HG02571 (cell line): ENCODE measurements around the gene TSTD2.

Source experiments
- ATAC-seq: cut with Tn5 transposase; IDR thresholded peaks from one replicate; pipeline ENCODE4 v1.9.1; 2021; ENCODE audit warnings: mild to moderate bottlenecking, moderate library complexity; ENCODE audit not compliant: unreplicated experiment

TSTD2 gene

DNA sequence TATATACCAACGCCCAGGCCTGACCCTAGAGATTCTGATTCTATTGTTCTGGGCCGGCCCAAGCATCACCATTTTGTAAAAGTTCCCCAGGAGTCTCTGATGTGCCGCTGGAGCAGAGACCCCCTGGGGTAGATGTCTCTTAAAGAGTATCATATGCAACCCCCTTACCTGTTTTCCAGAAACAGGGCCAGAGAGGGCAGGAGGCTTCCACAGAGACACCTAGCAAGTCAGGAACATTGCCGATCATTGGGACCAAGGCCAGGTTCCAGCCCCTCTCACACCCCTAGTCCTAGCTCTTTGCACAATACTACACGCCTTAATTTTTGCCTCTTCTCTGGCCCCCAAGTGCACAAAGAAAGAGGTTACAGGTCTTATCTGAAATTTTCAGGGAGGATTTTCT lies 67.9 kb downstream of the TSTD2 start:
- no peak for ATAC-seq

DNA sequence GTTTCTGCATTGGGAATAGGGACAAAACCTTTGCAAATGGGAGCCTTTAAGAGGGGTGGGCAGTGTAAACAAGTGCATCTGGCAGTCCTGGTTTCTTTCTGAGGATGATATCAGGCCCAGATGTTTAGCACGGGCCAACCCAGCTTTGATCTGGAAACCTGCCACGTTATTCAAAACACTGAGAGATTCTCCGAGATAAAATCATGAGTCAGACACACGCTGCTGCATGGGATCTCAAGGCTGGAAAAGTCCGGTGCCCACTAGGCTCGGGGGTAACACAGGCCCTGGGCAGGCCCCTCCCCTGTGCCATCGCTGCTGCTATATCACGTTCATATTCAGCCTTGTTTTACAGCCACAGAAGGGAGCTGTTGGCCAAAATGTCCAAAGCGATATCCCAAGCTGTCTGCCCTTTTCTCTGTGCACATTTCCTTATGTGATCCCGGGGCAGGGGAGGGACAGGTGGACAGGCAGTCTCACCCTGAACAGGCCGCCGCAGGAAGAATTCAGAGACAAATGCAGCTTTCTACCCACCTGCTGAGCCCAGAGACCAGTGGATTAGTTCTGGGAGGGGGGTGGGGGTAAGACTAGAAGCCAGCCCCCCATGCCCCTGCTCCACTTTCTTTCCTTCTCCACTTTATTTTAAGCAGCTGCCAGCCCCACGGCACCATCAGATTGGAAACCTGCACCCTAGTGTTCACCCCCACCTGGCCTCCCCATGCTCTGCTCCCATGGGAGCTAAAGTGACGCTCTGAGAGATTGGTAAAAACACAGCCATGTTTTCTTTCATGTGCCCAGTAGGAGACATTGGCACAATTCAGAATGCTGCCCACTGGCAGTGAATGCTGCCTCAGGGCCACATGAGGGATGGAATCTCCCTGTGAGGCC lies 68.6 kb downstream of the TSTD2 start:
- ATAC-seq: no peak

DNA sequence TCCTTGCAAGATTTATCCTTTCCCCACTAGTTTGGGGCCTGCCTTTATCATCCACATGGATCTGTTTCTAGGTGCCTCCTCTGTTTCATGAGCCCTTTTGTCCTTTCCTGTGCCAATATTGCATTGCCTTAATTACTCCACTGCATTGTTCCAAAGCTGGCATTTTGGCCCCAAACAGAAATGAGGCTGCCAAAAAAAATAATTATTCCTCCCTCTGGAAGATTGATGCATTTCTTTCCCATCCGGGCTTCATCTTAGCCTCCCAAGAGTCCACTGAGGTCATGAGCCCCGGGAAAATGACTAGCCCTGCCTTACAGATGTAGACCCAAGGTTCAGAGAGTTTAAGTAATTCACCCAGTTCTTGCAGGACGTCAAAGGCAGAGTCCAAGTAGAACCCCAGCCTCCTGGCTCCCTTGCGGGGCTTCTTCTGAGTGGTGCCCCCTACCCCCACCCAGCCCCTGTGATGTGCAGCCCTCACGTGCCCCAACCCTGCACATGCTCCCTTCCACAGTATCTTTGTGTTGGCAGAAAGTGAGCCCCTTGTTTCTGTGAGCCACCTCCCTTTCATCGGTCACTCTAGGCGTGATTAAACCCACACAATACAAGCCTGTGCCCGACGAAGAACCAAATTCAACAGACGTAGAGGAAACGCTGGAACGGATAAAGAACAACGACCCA lies 69.6 kb downstream of the TSTD2 start:
- no peak for ATAC-seq

DNA sequence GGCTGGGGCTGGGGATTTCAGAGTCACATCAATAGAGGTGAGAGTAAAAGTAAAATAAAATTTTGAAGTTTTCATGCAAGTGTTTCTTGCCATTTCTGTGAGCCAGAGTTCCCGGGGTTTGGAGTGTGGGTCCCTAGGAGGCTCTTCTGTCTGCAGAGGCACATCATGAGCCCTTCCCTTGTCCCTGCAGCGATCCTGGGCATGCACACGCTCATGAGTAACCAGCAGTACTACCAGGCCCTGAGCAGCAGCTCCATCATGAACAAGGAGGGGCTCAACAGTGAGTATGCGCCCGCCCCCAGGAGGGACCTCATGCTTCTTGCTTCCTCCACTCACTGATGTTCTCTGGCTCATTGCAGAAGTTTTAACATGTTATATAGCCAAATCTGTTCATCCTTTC lies 70.6 kb downstream of the TSTD2 start:
- no peak for ATAC-seq

DNA sequence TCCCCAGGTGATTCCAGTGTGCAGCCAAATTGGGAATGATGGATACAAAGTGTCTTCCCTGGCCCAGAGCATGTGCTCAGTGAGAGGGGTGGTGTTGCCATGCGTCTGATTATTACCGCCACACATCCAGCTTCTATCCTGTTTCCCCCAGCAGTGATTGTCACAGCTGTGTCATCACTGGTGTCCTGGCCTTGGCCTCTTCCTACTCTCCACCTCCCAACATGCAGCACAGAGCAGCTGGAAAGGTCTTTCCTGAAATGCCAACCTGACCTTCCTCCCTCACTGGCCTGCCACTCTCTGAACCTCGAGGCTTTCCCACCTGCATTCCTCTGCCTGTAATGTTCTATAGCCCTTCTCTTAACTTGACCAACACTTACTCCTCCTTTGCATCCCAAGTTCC lies 71.7 kb downstream of the TSTD2 start:
- no peak for ATAC-seq

DNA sequence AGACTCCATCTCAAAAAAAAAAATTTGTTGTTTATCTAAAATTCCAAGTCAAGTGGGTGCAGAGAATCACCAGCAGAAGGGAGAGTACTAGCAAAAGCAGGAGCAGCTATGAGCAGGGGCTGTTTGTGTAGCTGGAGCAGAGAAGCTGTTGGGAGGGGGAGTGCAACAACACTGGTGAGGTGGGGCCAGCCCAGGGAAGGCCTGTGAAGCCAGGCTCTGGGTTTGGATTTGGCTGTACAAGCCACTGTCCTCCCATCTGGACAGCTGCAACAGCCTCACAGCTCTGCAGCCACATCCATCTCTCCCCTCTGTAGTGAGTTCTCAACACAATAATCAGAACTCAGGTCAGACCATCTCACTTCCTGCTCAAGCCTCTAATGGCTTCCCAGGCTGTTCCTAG lies 72.3 kb downstream of the TSTD2 start:
- ATAC-seq: no peak

DNA sequence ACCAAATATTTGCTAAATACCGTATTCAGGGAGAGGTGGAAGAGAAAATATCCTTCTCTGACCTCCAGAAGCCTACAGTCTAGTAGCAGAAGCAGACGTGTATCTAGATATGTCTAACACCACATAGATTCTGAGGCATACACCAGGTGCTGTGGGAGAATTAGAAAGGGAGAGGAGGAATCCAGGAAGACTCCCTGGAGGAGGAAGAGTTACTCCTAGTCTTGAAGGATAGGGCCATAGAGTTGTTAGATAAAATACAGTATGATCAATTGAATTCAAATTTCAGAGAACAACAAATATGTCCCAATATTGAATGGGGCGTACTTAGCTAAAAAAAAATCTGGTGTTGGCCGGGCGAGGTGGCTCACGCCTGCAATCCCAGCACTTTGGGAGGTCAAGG lies 73.0 kb downstream of the TSTD2 start:
- ATAC-seq: no peak

DNA sequence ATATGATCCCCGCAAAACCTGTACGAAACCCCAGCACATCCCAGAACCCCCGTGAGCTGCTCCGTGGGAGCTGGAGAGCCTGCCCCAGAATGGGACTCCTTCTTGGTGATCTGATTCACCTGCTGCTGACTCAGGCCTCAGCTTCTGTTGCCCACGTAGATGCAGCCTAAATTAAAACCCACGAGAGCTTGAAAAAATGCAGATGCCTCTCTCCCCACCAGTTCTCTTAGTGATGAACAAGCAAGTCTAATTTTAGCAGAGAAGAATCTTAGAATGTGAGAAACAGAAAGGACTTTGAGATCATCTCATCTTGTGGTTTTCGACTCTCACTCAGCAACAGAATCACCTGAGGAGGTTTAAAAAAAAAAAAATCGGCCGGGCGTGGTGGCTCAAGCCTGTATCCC lies 74.1 kb downstream of the TSTD2 start:
- ATAC-seq: peak; percentile 86

DNA sequence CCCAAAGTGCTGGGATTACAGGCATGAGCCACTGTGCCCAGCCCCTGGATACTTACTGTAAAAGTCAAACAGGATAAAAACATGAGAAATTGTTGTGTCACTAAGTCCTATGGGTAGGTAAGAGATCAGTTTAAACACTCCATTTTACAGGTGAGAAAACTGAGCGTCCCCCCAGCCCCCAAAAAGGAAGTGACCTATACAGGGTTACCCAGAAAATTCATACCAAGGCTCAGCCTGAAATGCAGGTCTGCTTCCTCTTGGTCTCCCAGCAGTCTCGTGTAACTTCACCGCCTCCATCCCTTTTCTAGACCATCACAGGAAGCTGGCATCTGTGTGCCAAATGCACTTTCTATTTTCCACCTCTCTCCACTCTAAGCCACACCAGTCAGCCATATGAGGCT lies 74.5 kb downstream of the TSTD2 start:
- peak; percentile 11 for ATAC-seq

DNA sequence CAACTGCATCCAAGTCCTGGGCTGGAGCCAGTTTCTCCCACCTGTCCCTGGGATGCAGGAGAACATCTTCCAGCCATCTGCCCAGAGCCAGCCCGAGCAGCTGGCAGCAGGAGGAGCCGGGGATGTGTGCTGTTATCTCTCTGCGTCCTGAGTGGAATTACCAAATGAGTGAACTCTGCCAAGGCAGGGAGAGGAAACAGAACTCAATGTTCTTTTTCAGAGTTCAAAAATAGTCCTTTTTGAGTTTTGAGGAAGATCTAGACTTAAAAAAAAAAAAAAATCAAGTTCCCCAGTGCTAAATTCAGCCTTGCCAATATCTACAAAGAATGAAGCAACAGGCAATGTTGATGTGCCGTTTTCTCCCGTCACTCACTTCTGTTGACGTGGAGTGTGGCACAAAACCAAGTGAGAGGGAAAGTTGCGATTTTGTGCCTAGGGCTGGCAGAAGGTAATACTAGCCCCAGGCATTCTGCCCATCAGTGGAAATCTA lies 75.5 kb downstream of the TSTD2 start:
- ATAC-seq: no peak

DNA sequence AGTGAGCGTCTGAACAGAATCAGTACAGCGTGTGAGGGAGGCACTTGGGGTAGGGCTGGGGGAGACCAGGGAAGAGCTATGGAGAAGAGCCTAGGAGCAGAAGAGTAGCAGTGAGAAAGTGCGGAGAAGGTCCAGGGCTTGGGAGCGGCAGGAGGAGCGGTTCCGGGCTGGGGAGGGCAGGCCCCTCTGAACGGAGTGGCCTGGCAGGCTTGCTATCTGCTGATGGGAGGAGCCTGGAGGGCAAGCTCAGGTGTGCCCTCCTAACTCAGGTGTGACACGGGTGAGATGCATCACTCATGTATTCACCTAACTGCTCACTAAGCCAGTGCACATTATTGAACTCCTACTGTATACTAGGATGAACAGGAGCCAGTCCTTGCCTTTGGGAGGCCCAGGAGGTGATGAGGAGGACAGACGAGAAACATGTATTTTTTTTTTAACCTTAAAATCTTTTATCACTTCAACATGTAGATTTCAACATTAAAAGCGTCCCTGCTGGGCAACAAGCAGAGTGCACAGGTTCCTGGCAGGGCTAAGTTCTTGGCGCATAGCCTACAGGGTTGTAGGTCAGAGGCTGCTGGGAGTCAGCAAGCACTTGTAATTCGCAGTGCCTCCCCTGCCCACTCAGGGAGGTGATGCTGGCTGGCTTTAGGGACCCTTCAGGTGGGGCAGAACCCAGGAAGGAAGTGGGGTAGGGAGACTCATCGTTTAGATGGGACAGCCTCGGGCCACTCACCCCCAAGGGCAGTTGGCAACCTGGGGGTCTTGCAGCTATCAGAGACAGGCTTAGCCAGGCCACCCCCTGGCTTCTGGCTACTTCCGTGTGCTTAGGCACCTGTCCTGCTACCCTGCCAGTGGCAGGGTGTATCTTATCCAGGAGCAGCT lies 76.2 kb downstream of the TSTD2 start:
- ATAC-seq: no peak

DNA sequence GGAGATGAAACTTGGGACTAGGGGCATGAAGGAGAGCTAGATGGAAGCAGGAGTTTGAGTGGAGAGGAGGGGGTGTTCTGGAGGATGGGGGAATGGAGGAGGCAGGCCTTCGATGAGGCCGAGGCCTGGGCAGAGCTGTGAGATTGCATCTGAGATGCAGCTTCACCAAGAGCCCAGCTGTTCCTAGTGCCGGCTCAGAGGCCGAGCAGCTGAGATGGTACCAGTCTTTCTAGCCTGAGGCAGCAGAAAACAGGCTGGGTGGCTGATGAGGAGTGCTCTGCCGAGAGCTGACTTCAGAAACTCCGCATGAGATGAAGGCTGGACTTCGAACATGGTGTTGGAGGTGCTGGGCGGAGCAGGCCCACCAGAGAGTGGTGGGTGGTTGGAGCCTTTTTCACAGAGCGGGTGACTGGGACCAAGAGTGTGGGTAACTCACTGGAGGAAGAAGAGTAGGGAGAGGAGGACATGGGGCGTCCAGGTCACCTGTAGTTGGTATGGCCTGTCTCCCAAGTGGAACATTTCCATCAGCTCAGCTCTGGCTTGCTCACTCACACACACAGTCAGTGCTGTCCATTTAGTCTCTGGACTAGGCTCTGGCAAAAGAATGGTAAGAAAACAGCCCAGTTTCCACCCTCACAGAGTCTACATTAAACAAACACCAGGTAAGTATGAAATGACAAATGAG lies 77.0 kb downstream of the TSTD2 start:
- no peak for ATAC-seq

DNA sequence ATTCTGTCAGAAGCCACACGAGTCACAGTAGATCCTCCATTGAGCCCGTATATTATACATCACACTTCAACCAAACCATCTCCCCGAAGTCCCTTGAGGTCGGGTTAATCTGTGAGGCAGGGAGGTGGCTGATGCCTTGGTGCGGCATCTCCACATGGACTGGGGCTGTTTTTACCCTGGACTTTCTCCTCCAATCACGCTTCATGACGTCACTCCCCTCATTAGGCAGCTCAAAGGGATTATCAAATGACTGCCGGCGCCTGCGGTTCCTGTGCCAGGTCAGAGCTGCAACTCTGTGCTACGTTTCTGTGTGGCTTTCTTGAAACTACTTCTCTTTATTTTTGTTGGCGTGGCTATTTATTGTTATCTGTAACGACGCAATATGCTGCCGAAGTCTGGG lies 78.0 kb downstream of the TSTD2 start:
- no peak for ATAC-seq

DNA sequence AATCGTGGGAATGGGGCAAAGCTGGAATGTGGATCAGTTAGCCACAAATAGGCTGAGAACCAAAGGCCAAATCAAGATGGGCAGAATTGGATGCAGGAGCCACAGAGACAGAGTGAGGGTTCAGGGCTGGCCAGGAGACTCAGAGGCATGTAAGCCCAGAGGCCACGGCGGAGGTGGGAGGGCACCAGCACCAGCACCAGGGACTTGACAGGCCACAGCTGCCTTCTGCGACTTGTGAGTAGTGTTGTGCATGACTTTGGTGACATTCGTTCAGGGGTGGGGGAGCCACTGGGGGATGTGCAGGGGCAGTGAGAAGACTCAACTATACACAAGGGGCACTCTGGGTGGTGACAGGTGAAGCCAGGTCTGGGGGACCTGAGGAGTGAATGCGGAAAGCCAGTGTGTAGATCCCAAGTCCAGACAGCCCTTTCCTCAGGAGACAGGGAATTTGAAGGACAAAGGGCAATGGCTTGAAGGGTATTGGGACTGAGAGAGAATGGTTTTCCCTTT lies 78.5 kb downstream of the TSTD2 start:
- ATAC-seq: no peak

DNA sequence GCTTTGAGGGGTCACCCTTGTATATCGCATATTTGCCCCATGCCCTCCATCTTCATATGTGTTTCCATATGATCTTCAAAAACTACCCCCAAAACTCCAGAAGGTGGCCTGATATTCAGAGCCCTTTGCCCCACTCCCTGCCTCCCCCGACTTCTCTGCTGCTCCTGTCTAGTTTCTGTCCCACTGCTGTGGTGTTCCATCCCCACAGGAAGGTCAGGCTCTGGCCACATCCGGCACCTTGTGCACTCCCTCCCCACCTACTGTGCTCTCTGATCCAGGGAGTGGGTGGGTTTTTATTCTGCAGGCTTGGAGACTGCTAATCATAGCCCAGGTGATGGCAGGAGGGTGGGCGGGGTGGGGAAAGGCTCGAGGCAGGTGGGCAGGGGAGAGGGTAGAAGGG lies 79.3 kb downstream of the TSTD2 start:
- no peak for ATAC-seq

DNA sequence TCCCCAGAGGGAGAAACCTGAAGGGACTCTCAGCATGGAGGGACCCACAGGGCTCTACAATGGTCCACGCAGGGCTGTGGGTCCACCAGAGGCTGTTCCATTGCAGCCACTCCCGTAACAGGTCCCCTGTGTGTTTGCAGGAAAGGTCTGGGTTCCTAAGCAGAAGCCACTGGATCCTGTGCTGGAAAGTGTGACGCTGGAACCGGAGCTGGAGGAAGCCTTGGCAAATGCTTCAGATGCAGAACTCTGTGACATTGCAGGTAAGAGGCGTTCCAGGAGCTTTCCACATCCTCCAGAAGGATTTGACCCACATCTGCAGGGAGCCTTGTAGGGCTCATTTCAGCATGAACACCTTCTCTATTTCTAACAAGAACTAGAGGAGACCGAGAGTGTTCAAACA lies 80.0 kb downstream of the TSTD2 start:
- no peak for ATAC-seq

DNA sequence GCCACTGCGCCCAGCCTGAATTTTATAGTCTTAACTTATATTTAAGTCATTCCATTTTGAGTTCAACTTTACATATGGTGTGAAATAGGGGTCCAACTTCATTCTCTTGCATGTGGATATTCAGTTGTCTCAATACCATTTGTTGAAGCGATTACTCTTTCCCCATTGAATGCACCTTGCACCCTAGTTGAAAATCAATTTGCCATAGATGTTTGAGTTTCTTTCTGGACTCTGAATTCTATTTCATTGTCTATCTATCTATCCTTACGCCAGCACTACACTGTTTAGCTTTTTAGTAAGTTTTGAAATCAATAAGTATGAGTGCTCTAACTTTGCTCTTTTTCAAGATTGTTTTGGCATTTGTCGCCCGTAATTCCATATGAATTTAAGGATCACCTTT lies 81.9 kb downstream of the TSTD2 start:
- no peak for ATAC-seq

DNA sequence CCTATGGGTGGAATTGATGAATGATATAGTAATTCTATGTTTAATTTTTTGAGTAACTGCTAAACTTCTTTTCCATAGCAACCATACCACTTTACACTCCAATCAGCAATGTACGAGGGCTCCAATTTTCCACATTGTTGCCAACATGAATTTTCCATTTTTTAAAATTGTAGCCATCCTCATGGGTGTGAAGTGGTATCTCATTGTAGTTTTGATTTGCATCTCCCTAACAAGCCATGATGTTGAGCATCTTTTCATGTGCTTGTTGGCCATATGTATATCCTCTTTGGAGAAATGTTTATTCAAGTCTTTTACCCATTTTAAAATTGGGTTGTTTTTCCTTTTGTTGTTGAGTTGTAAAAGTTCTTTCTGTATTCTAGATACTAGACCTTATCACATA lies 82.8 kb downstream of the TSTD2 start:
- no peak for ATAC-seq
